LNCaP clone FGC (cell line): ENCODE measurements around the gene CINP.
"Not testable (repeated sequence)": the region's sequence is repeated elsewhere in the genome, so short reads cannot be mapped to it uniquely, and the experiment has no call there.

ENCODE experiments used
- DNase-seq: peaks from one replicate; pipeline ENCODE4 v3.0.0-alpha.2; 2011; ENCODE audit warnings: low read depth
- H3K4me3 ChIP-seq: 2 replicates; pipeline ENCODE4 v1.5.1; 2011; ENCODE audit warnings: mild to moderate bottlenecking, low read depth, low read length, control low read depth
- CTCF ChIP-seq: IDR thresholded peaks from 2 replicates; pipeline ENCODE4 v1.5.1; 2012; ENCODE audit warnings: mild to moderate bottlenecking; ENCODE audit not compliant: control insufficient read depth, insufficient read depth; ENCODE audit errors: extremely low read depth

The CINP gene

GRCh38 chr14:102335163-102335562 is 27.5 kb downstream of the CINP start:
- DNase-seq = no peak
- no peak for TF ChIP-seq CTCF
- no peak overlapping the region for H3K4me3 ChIP-seq

GRCh38 chr14:102333795-102334705 is 28.6 kb downstream of the CINP start:
- no peak overlapping the region for H3K4me3 ChIP-seq
- no peak for DNase-seq
- no peak for TF ChIP-seq CTCF

GRCh38 chr14:102333390-102333789 is 29.3 kb downstream of the CINP start:
- H3K4me3 ChIP-seq = no peak overlapping the region
- TF ChIP-seq CTCF = no peak
- DNase-seq = no peak

- no peak for TF ChIP-seq CTCF
- H3K4me3 ChIP-seq = no peak overlapping the region
- DNase-seq = no peak
These were observed 31.9 kb downstream of the CINP start for GRCh38 chr14:102330806-102331205.

- not testable (repeated sequence) for DNase-seq, H3K4me3 ChIP-seq
These were observed 33.3 kb downstream of the CINP start for GRCh38 chr14:102329381-102329780.

- no peak for TF ChIP-seq CTCF
- DNase-seq = no peak
- H3K4me3 ChIP-seq = no peak overlapping the region
These were observed 36.1 kb downstream of the CINP start for GRCh38 chr14:102326583-102326982.

- DNase-seq = no peak
- no peak overlapping the region for H3K4me3 ChIP-seq
- no peak for TF ChIP-seq CTCF
These were observed 36.8 kb downstream of the CINP start for GRCh38 chr14:102325791-102326345.
